SU-DHL-6 (cell line): Measurements from ENCODE around the gene UNC13B.

ENCODE experiments used
- H2AFZ ChIP-seq: fragments of 200-600 bp; sonication (generic); 2 replicates; pipeline ENCODE4 v1.6.1; 2014; ENCODE audit warnings: low read depth, mild to moderate bottlenecking, moderate library complexity, mixed read lengths, antibody characterized with exemption, low read length; ENCODE audit not compliant: severe bottlenecking
- H3F3A ChIP-seq: fragments of 200-600 bp; shearing (Covaris generic); 2 replicates; pipeline ENCODE4 v1.6.0; 2016; ENCODE audit warnings: antibody characterized with exemption, mild to moderate bottlenecking; ENCODE audit not compliant: insufficient read depth
- H3K27ac ChIP-seq: fragments of 200-600 bp; sonication (generic); 2 replicates; pipeline ENCODE4 v1.5.1; 2016; ENCODE audit warnings: low read depth, mild to moderate bottlenecking, low read length, moderate library complexity, mixed read lengths
- H3K27me3 ChIP-seq: fragments of 200-600 bp; sonication (generic), shearing (Covaris generic); 2 replicates; pipeline ENCODE4 v1.6.0; 2014; ENCODE audit warnings: mild to moderate bottlenecking, low read length
- H3K36me3 ChIP-seq: fragments of 200-600 bp; sonication (generic); 2 replicates; pipeline ENCODE4 v1.6.1; 2014; ENCODE audit warnings: mild to moderate bottlenecking, low read length, mixed read lengths
- H3K4me2 ChIP-seq: fragments of 300-600, 200-600 bp; shearing (Covaris generic), sonication (generic); 2 replicates; pipeline ENCODE4 v1.6.0; 2014; ENCODE audit warnings: low read length, low read depth, mild to moderate bottlenecking; ENCODE audit not compliant: poor library complexity, severe bottlenecking
- H3K4me3 ChIP-seq: fragments of 200-600 bp; sonication (generic); 2 replicates; pipeline ENCODE4 v1.5.1; 2014; ENCODE audit warnings: antibody characterized with exemption, low read length, mild to moderate bottlenecking, mixed read lengths; ENCODE audit not compliant: insufficient read depth, poor library complexity, severe bottlenecking
- H3K79me2 ChIP-seq: fragments of 200-600 bp; sonication (generic); 2 replicates; pipeline ENCODE4 v1.6.1; 2014; ENCODE audit warnings: mild to moderate bottlenecking, low read length, moderate library complexity; ENCODE audit not compliant: insufficient read depth
- H3K9ac ChIP-seq: fragments of 200-600 bp; sonication (generic); 2 replicates; pipeline ENCODE4 v1.7.0; 2014; ENCODE audit warnings: mild to moderate bottlenecking, low read length
- H3K9me2 ChIP-seq: fragments of 200-600 bp; sonication (generic); replicated peaks from 2 replicates; pipeline ENCODE4 v1.6.1; 2014; ENCODE audit warnings: low read length; ENCODE audit not compliant: insufficient read depth
- H3K9me3 ChIP-seq: fragments of 200-600 bp; sonication (generic); 2 replicates; pipeline ENCODE4 v1.6.1; 2014; ENCODE audit warnings: low read length, mixed read lengths; ENCODE audit not compliant: insufficient read depth
- H4K20me1 ChIP-seq: fragments of 200-600 bp; sonication (generic); 2 replicates; pipeline ENCODE4 v1.6.1; 2014; ENCODE audit warnings: low read depth, mild to moderate bottlenecking, antibody characterized with exemption, low read length, moderate library complexity, mixed read lengths
- CTCF ChIP-seq: fragments of 200-600 bp; sonication (generic); IDR thresholded peaks from one replicate; pipeline ENCODE4 v1.5.1; 2017; ENCODE audit warnings: antibody characterized with exemption, mild to moderate bottlenecking, low read length, moderate library complexity; ENCODE audit not compliant: insufficient read depth, poor library complexity, severe bottlenecking
- EZH2phosphoT487 ChIP-seq: fragments of 200-600 bp; sonication (generic), shearing (Covaris generic); conservative IDR thresholded peaks from 2 replicates; pipeline ENCODE4 v1.6.1; 2018; ENCODE audit warnings: mild to moderate bottlenecking, antibody characterized with exemption, low read length, moderate library complexity, mixed read lengths

Gene UNC13B

GRCh38 chr9:35285731-35286130 lies 123.9 kb downstream of the UNC13B start:
- Histone ChIP-seq H4K20me1 (no peaks in the 10 kb centered on the region), H3K4me2 (no peak overlapping the region), H3K36me3 (no peaks in the 10 kb centered on the region), H2AFZ (no peak overlapping the region), H3F3A (no peaks in the 10 kb centered on the region), H3K9me3 (no peaks in the 10 kb centered on the region), H3K27ac (no peak overlapping the region), H3K9ac (no peak overlapping the region), H3K79me2 (no peaks in the 10 kb centered on the region), H3K4me3 (no peak overlapping the region), H3K27me3 (no peaks in the 10 kb centered on the region), H3K9me2 (no peaks in the 10 kb centered on the region)
- TF ChIP-seq CTCF (no peak), EZH2phosphoT487 (no peak)

GRCh38 chr9:35286381-35286780 lies 124.6 kb downstream of the UNC13B start:
- Histone ChIP-seq H3K9ac (no peak overlapping the region), H3F3A (no peaks in the 10 kb centered on the region), H4K20me1 (no peaks in the 10 kb centered on the region), H3K27me3 (no peaks in the 10 kb centered on the region), H3K79me2 (no peaks in the 10 kb centered on the region), H3K4me3 (no peak overlapping the region), H2AFZ (no peak overlapping the region), H3K4me2 (no peak overlapping the region), H3K9me3 (no peaks in the 10 kb centered on the region), H3K27ac (no peak overlapping the region), H3K9me2 (no peaks in the 10 kb centered on the region), H3K36me3 (no peaks in the 10 kb centered on the region)
- TF ChIP-seq EZH2phosphoT487 (no peak), CTCF (no peak)

- Histone ChIP-seq H3K27me3 (no peaks in the 10 kb centered on the region), H3K4me2 (no peak overlapping the region), H3K9me2 (no peaks in the 10 kb centered on the region), H3F3A (no peaks in the 10 kb centered on the region), H3K27ac (no peak overlapping the region), H2AFZ (no peak overlapping the region), H3K79me2 (no peaks in the 10 kb centered on the region), H3K36me3 (no peaks in the 10 kb centered on the region), H4K20me1 (no peaks in the 10 kb centered on the region), H3K9ac (no peak overlapping the region), H3K4me3 (no peak overlapping the region), H3K9me3 (no peaks in the 10 kb centered on the region)
- no peak for TF ChIP-seq EZH2phosphoT487
Measured at GRCh38 chr9:35287987-35288632, 126.3 kb downstream of the UNC13B start.

GRCh38 chr9:35288778-35289177 lies 127.0 kb downstream of the UNC13B start:
- H3K27me3 ChIP-seq: no peaks in the 10 kb centered on the region
- no peak overlapping the region for H3K4me2 ChIP-seq
- no peak overlapping the region for H3K27ac ChIP-seq
- H3K36me3 ChIP-seq: no peaks in the 10 kb centered on the region
- H3F3A ChIP-seq: no peaks in the 10 kb centered on the region
- no peaks in the 10 kb centered on the region for H3K9me2 ChIP-seq
- H3K4me3 ChIP-seq: no peak overlapping the region
- H4K20me1 ChIP-seq: no peaks in the 10 kb centered on the region
- H3K9me3 ChIP-seq: no peaks in the 10 kb centered on the region
- no peaks in the 10 kb centered on the region for H3K79me2 ChIP-seq
- H2AFZ ChIP-seq: no peak overlapping the region
- no peak overlapping the region for H3K9ac ChIP-seq
- TF ChIP-seq EZH2phosphoT487: no peak
- TF ChIP-seq CTCF: no peak
